SKM-1 (cell line): ENCODE data around the gene PRDX6.
"Not testable (repeated sequence)": the region's sequence is repeated elsewhere in the genome, so short reads cannot be mapped to it uniquely, and the experiment has no call there.

Source experiments
- DNase-seq: peaks from one replicate; lab custom pipeline; 2025; ENCODE audit not compliant: unreplicated experiment; lab: John Stamatoyannopoulos, UW

The PRDX6 gene

GRCh38 chr1:173495609-173496267 is 18.6 kb downstream of the PRDX6 start:
- DNase-seq: no peak

- DNase-seq: no peak
Observed at GRCh38 chr1:173496757-173497320, 19.7 kb downstream of the PRDX6 start.

- no peak for DNase-seq
Observed at GRCh38 chr1:173499729-173500128, 22.6 kb downstream of the PRDX6 start.

GRCh38 chr1:173502104-173502503 is 25.0 kb downstream of the PRDX6 start:
- no peak for DNase-seq

GRCh38 chr1:173503391-173503790 is 26.3 kb downstream of the PRDX6 start:
- DNase-seq: no peak

- no peak for DNase-seq
Observed at GRCh38 chr1:173504268-173504667, 27.1 kb downstream of the PRDX6 start.

GRCh38 chr1:173505391-173505790 is 28.3 kb downstream of the PRDX6 start:
- DNase-seq: no peak

- no peak for DNase-seq
Observed at GRCh38 chr1:173506437-173506836, 29.3 kb downstream of the PRDX6 start.

GRCh38 chr1:173507205-173507846 is 30.2 kb downstream of the PRDX6 start:
- no peak for DNase-seq

GRCh38 chr1:173507847-173508209 is 30.7 kb downstream of the PRDX6 start:
- no peak for DNase-seq

GRCh38 chr1:173508541-173508940 is 31.4 kb downstream of the PRDX6 start:
- no peak for DNase-seq

- no peak for DNase-seq
Observed at GRCh38 chr1:173509797-173510196, 32.7 kb downstream of the PRDX6 start.

- not testable (repeated sequence) for DNase-seq
Observed at GRCh38 chr1:173514503-173514902, 37.4 kb downstream of the PRDX6 start.

- DNase-seq: no peak
Observed at GRCh38 chr1:173520799-173521198, 43.7 kb downstream of the PRDX6 start.

- no peak for DNase-seq
Observed at GRCh38 chr1:173523329-173523728, 46.2 kb downstream of the PRDX6 start.

GRCh38 chr1:173525926-173526325 is 48.8 kb downstream of the PRDX6 start:
- no peak for DNase-seq

GRCh38 chr1:173527151-173527826 is 50.2 kb downstream of the PRDX6 start:
- DNase-seq: no peak

- DNase-seq: no peak
Observed at GRCh38 chr1:173529106-173529505, 52.0 kb downstream of the PRDX6 start.

GRCh38 chr1:173530795-173531693 is 53.9 kb downstream of the PRDX6 start:
- DNase-seq: no peak

- no peak for DNase-seq
Observed at GRCh38 chr1:173532237-173532636, 55.1 kb downstream of the PRDX6 start.

- DNase-seq: no peak
Observed at GRCh38 chr1:173536223-173536622, 59.1 kb downstream of the PRDX6 start.
